ENCODE data around the gene UMAD1. TPM values are rescaled to one million over a fixed set of nuclear protein-coding genes. Genes with fewer than 3 reads are reported as not detected.

Gene UMAD1
- total RNA-seq, 2 donors from 2014 or later = 21.9 to 26.3 TPM

DNA sequence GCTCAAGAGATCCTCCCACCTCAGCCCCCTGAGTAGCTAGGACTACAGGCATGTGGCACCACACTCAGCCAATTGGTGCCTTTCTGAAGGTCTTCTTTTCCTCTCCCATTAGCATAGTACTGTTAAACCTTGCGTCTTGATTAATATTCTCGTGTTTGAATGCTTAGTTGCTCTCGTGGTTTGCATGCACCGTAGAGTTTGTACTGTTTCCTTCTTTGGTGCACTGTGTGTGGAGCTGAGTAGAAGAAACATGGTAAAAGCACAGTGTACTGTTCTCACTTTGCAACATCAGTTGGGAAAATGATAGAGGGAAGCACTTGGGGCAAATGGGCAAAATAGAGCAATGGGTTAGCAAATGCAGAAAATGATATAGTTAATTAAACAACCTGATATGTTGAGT is 105.4 kb downstream of the UMAD1 start:
- Histone ChIP-seq H3K9ac (ENCODE audit: low read depth in 2 of 2, low read length in 2 of 2) (no peak overlapping the region), H3K4me3 (no peak overlapping the region), H3K9me3 (no peaks in the 10 kb centered on the region), H3K27ac (no peak overlapping the region), H3K36me3 (no peaks in the 10 kb centered on the region), H3K4me1 (no peaks in the 10 kb centered on the region), H3K27me3 (no peaks in the 10 kb centered on the region)
- intact Hi-C loops (cut with DNase I) = no loop called here
- DNase-seq = no peak
- TF ChIP-seq, protein P1, sequence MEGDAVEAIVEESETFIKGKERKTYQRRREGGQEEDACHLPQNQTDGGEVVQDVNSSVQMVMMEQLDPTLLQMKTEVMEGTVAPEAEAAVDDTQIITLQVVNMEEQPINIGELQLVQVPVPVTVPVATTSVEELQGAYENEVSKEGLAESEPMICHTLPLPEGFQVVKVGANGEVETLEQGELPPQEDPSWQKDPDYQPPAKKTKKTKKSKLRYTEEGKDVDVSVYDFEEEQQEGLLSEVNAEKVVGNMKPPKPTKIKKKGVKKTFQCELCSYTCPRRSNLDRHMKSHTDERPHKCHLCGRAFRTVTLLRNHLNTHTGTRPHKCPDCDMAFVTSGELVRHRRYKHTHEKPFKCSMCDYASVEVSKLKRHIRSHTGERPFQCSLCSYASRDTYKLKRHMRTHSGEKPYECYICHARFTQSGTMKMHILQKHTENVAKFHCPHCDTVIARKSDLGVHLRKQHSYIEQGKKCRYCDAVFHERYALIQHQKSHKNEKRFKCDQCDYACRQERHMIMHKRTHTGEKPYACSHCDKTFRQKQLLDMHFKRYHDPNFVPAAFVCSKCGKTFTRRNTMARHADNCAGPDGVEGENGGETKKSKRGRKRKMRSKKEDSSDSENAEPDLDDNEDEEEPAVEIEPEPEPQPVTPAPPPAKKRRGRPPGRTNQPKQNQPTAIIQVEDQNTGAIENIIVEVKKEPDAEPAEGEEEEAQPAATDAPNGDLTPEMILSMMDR (IDR thresholded peaks at IDR 0.05) = no peak

DNA sequence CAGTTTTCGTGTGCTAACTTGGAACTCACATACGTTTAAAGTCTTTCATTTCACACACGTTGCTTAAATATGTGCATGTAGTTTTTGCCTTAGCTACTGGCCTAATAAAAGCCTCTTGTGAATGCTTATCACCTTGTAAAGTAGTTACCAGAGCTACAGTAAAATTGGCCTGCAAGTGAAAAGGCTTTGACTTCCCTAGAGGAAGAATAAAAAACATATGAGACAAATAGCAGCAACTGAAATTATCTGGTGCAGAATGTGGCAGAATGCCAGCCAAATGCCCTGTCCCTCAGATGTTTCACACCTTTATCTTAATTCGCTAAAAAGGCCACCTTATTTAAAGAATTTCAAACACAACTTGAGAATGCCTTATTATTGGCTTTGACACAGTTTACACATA is 105.9 kb downstream of the UMAD1 start:
- H3K4me1 ChIP-seq = no peaks in the 10 kb centered on the region
- intact Hi-C loops (cut with DNase I) = no loop called here
- no peaks in the 10 kb centered on the region for H3K27me3 ChIP-seq
- H3K36me3 ChIP-seq = no peaks in the 10 kb centered on the region
- no peak for DNase-seq
- no peaks in the 10 kb centered on the region for H3K9me3 ChIP-seq
- TF ChIP-seq, protein P1 (IDR thresholded peaks at IDR 0.05) = no peak
- no peak overlapping the region for H3K27ac ChIP-seq
- H3K9ac ChIP-seq (ENCODE audit: low read depth in 2 of 2, low read length in 2 of 2) = no peak overlapping the region
- no peak overlapping the region for H3K4me3 ChIP-seq

DNA sequence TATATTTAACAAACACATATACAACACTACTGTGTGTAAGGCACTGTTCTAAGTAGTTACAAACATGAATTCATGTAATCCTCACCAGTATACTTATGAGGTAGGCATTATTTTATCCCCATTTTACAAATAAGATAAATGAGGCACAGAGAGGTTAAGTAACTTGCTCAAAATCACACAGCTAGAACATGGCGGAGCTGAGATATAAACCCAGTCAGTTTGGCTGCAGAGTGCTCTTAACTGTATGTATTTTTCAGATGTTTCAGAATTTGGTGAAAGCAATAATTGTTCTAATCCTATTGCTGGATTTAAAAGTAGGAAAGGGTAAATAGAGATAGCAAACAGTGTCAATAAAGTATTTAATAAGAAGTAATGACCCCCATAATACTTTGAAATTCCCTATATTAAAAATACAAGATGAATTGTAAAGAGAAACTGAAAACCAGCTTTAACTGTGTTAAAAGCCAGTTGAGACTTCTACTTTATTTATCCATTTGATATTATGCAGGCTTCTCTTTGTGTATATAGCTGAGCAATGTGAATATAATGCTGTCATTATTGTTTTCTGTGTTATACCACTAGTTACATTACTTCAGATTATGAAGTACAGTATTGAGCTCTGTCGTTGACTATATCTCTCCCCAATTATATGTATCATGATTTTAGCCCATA is 110.2 kb downstream of the UMAD1 start:
- Histone ChIP-seq H3K9ac (ENCODE audit: low read depth in 2 of 2, low read length in 2 of 2) (no peak overlapping the region), H3K4me1 (no peaks in the 10 kb centered on the region), H3K27ac (peak overlapping the region; percentile 10), H3K9me3 (no peaks in the 10 kb centered on the region), H3K27me3 (no peaks in the 10 kb centered on the region), H3K4me3 (no peak overlapping the region), H3K36me3 (no peaks in the 10 kb centered on the region)
- DNase-seq = no peak
- intact Hi-C loops (cut with DNase I) = no loop called here
- TF ChIP-seq, protein P1 (IDR thresholded peaks at IDR 0.05) = no peak

DNA sequence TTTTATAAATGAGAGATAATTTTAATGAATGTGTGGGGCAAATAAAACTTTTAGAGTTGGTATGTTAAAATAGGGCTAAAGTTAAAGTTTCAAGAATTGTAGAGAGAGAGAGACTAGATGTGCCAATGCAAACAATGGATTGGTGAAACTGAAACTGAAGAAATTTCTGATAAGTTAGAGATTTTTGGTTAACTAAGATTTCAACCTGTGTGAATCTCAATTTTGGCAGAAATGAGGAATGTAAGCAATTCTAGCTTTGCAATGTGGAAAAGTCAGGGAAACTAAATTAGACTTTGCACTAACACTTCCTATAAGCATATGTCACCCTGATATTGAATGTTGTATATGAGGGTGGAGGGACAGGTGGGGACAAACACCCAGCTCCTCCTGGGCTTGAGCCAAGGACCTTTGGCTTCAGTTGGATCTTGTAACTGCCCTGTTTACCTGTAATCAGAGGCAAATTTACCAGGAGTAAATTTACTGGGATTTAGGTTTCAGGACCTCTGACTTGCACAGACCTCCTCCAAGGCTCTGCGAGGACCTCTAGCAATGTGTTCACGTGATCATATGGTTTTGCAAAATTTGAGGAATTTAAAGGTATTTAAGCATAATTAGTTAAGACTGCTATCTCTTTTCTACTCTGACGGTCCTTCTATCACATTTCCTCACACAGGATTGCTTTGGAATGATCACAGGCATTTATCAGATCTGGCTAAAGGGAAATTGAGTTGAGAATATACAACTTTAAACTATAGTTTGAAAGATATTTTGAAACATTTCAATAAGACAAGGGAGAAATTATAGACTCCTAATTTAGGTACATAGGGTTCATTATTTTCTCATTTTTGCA is 110.9 kb downstream of the UMAD1 start:
- TF ChIP-seq, protein P1 (IDR thresholded peaks at IDR 0.05) = no peak
- H3K36me3 ChIP-seq = no peaks in the 10 kb centered on the region
- DNase-seq = peak; percentile 81
- no peaks in the 10 kb centered on the region for H3K27me3 ChIP-seq
- no peaks in the 10 kb centered on the region for H3K9me3 ChIP-seq
- no peak overlapping the region for H3K4me3 ChIP-seq
- peak overlapping the region; percentile 10 for H3K27ac ChIP-seq
- H3K4me1 ChIP-seq = no peaks in the 10 kb centered on the region
- intact Hi-C loops (cut with DNase I) = no loop called here
- no peak overlapping the region for H3K9ac ChIP-seq (ENCODE audit: low read depth in 2 of 2, low read length in 2 of 2)

DNA sequence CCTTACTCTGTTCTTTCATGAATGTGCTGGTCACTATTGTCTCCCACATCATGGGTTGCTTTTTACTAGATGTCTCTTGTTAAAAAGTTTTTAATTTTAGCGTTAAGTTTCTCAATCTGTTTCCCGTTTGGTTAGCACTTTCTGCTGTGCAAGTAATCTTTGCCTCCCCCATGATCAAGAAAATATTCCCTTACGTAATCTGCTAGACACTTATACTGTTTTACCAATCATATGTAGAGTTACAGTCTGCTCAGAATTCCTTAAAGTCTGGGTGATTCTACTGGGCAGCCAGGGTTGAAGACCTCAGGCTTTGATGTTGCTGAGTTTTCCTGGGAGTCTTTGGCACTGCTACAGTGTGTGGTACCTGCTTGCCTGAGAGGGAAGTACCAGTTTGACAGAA is 116.0 kb downstream of the UMAD1 start:
- H3K4me3 ChIP-seq = no peak overlapping the region
- no peaks in the 10 kb centered on the region for H3K4me1 ChIP-seq
- no peaks in the 10 kb centered on the region for H3K36me3 ChIP-seq
- intact Hi-C loops (cut with DNase I) = no loop called here
- H3K27me3 ChIP-seq = no peaks in the 10 kb centered on the region
- no peaks in the 10 kb centered on the region for H3K9me3 ChIP-seq
- H3K9ac ChIP-seq (ENCODE audit: low read depth in 2 of 2, low read length in 2 of 2) = no peak overlapping the region
- DNase-seq = no peak
- H3K27ac ChIP-seq = no peak overlapping the region
- TF ChIP-seq, protein P1 (IDR thresholded peaks at IDR 0.05) = no peak
